ENCODE data around the gene MYL6B. TPM values are rescaled to one million over a fixed set of nuclear protein-coding genes. Genes with fewer than 3 reads are reported as not detected.

The MYL6B gene
- total RNA-seq, 6 experiments from 2014 or later, result 4.9 to 18.7 (median 12.6) TPM

DNA sequence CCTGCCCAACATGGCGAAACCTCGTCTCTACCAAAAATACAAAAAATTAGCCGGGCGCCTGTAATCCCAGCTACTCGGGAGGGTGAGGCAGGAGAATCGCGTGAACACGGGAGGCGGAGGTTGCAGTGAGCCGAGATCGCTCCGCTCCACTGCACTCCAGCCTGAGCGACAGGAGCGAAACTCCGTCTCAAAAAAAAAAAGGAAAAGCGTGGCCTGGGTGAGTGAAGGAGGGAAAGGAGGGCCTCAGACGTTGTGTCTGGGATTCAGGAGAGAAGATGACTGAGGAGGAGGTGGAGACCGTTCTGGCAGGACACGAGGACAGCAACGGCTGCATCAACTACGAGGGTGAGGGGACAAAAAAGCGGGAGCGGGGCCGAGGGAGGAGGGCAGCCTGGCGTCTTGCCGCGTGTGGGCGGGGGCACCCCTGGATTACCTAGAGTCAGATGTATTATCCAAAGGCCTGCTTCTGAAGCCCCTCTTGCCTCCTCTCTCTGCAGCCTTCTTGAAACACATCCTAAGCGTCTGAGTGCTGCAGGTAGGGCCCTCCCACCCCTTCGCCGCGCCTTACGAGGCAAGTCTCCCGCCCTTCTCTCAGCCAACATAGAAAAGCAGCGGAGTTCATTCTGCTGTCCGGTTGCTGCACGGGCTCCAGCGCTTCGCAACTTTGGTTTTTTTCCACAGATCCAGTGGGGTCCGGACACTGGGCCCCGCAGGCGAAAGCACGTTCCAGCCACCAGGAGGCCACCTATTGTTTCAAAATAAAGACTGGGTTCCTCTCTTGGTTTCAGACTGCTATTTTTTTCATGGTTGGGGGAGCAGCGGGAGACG, 5.0 kb downstream of the MYL6B start:
- Histone ChIP-seq H3K4me3 (peak overlapping the region; percentile 51 to 87 (median 85)), H3K4me1 (peaks cover 0 to 46% (median 8%) of the 10 kb centered on the region in 4 donors), H3K27me3 (no peaks in the 10 kb centered on the region), H3K27ac (peak overlapping the region; percentile 79 to 98 (median 97)), H3K36me3 (peaks cover 5 to 29% (median 19%) of the 10 kb centered on the region in 4 donors), H3K9me3 (no peaks in the 10 kb centered on the region)
- DNase-seq, result peak; percentile 56 to 70 (median 66)
- peak; percentile 50 to 64 (median 56) for ATAC-seq
- WGBS (ENCODE audit: insufficient coverage, low coverage, low lambda C conversion rate, missing lambda C conversion rate), result 6% methylated on average over 41 of the region's 45 CpGs
- intact Hi-C loops (cut with DNase I), result no loop called here
- TF ChIP-seq, protein P1, sequence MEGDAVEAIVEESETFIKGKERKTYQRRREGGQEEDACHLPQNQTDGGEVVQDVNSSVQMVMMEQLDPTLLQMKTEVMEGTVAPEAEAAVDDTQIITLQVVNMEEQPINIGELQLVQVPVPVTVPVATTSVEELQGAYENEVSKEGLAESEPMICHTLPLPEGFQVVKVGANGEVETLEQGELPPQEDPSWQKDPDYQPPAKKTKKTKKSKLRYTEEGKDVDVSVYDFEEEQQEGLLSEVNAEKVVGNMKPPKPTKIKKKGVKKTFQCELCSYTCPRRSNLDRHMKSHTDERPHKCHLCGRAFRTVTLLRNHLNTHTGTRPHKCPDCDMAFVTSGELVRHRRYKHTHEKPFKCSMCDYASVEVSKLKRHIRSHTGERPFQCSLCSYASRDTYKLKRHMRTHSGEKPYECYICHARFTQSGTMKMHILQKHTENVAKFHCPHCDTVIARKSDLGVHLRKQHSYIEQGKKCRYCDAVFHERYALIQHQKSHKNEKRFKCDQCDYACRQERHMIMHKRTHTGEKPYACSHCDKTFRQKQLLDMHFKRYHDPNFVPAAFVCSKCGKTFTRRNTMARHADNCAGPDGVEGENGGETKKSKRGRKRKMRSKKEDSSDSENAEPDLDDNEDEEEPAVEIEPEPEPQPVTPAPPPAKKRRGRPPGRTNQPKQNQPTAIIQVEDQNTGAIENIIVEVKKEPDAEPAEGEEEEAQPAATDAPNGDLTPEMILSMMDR (IDR thresholded peaks at IDR 0.05), result peak; percentile 39 to 58 (median 42)
- no peak for TF ChIP-seq POLR2A (IDR thresholded peaks at IDR 0.05)

DNA sequence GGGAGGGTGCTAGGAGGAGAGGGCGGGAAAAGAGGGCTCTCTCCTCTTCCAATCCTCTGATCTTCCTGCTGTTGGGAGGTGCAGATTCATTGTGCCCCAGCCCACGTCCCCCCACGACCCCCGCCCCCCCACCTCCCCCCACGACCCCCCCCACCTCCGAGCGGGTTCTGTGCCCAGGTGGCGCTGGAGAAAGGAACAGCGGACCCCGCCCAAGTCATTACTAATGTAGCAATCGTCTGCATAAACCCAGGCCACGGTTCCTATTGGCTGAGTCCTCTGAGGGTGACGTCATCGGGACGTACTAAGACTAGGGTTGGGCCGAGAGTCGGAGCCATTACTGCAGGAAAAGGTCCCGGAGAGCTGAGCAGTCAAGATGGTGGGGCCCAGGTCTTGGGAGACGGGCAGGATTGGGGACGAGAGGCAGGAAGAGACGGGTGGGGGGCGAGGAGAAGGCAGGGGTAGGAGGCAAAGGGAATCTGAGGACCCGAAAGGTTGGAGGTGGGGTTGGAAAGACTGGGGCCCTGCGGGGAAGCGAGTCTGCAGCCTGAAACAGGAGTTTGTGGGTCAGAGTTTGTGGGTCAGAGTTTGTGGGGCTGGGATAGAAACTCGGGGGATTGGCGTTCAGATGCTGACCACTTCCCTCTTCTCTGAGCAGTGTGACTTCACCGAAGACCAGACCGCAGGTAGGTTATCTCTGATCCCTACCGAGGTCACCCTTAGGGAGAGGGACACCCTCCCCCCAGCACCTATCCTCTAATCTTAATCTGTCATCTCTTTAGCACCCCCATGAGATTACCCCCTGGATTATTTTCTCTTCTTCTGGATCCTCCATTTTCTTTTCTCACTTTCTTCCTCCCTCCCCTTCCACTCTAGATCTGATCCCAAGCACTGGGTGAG, 5.9 kb downstream of the MYL6B start, which contains the start of gene MYL6:
MYL6 (plus strand) TSS at position 331 of the 897 bp plus-strand sequence; CDS start at position 374, 43 bp downstream.
- DNase-seq (peak; percentile 93 to 98 (median 95)), ATAC-seq (peak; percentile 85 to 88 (median 87))
- 1% methylated on average over 20 of the region's 30 CpGs for WGBS (ENCODE audit: insufficient coverage, low coverage, low lambda C conversion rate, missing lambda C conversion rate)
- H3K4me1 ChIP-seq, result peaks cover 0 to 42% (median 8%) of the 10 kb centered on the region in 4 donors
- peak within 1 kb of the TSS; percentile 66 to 87 (median 85) for H3K4me3 ChIP-seq
- peak; percentile 97 for TF ChIP-seq POLR2A (IDR thresholded peaks at IDR 0.05)
- TF ChIP-seq, protein P1 (IDR thresholded peaks at IDR 0.05), result no peak
- H3K27me3 ChIP-seq, result no peaks in the 10 kb centered on the region
- H3K36me3 ChIP-seq, result peaks cover 7 to 37% (median 20%) of the 10 kb centered on the region in 4 donors
- H3K27ac ChIP-seq, result peak within 1 kb of the TSS; percentile 89 to 98 (median 97)
- H3K9me3 ChIP-seq, result no peaks in the 10 kb centered on the region
- intact Hi-C loops (cut with DNase I), result no loop called here

DNA sequence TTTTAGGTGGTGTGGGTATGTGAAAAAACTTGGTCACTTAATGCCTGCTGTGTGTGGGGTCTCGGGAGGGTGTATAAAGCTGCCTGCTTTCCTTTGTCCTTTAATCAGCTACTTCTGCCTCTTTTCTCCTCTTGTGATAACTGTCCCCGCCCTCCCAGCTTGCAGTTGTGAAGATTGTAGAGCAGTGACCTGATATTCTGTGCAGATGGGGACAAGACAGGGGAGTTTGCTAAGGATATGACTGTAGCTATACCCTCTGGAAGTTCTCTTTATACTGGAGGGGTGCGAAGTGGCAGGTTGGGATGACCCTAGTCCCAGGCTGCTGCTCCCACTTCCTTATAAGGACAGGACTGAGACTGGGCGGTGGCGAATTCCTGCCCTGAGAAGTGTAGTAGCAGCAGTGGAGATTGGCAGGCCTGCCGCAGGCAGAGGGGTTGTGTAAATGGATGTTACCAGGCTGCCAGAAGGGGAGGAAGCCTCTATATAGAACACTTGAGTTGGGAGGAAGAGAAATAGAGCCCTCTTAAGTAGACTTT, 6.6 kb downstream of the MYL6B start:
- Histone ChIP-seq H3K36me3 (peaks cover 7 to 43% (median 23%) of the 10 kb centered on the region in 4 donors), H3K4me1 (peaks cover 0 to 41% (median 8%) of the 10 kb centered on the region in 4 donors), H3K27me3 (no peaks in the 10 kb centered on the region), H3K9me3 (no peaks in the 10 kb centered on the region), H3K27ac (peak overlapping the region; percentile 89 to 98 (median 97)), H3K4me3 (peak overlapping the region; percentile 66 to 87 (median 85))
- peak; percentile 24 for TF ChIP-seq POLR2A (IDR thresholded peaks at IDR 0.05)
- TF ChIP-seq, protein P1 (IDR thresholded peaks at IDR 0.05), result no peak
- intact Hi-C loops (cut with DNase I), result no loop called here
- ATAC-seq, result peak; percentile 27 to 58 (median 44)
- WGBS (ENCODE audit: insufficient coverage, low coverage, low lambda C conversion rate, missing lambda C conversion rate), result 0% methylated on average over 3 of the region's 6 CpGs
- peak; percentile 67 to 76 (median 69) for DNase-seq

Data from right lobe of liver (tissue), 6 donors.